ENCODE results near the gene GUCA2A. TPM values are rescaled to one million over a fixed set of nuclear protein-coding genes. Genes with fewer than 3 reads are reported as not detected.

Gene GUCA2A
- total RNA-seq, 1 experiment from 2014 or later = not detected

GRCh38 chr1:42173155-42173933, 8.8 kb upstream of the GUCA2A start:
- no CpG with 5 or more reads among the region's 9 CpGs for WGBS (ENCODE audit: extremely low coverage, insufficient read length, low lambda C conversion rate)
- no peaks in the 10 kb centered on the region for H3K79me2 ChIP-seq (ENCODE audit: insufficient read depth, low read length)
- peaks cover 0 to 2% (median 0%) of the 10 kb centered on the region in 3 experiments; a peak in 1 of 7 replicates for H3K36me3 Mint-ChIP-seq (ENCODE audit: insufficient read depth in 1 of 3, low read depth in 3 of 3)
- H3K4me1 ChIP-seq (ENCODE audit: insufficient read depth, low read length) = no peaks in the 10 kb centered on the region
- no peak overlapping the region for H2BK5ac ChIP-seq (ENCODE audit: insufficient read length, low read length)
- no peak overlapping the region for H3K56ac ChIP-seq (ENCODE audit: insufficient read length, low read depth, low read length)
- no peak overlapping the region for H3K4me2 ChIP-seq (ENCODE audit: insufficient read depth, insufficient read length, low read length)
- no peak overlapping the region for H4K8ac ChIP-seq (replicated peaks; ENCODE audit: insufficient read length, low read depth, low read length)
- no peaks in the 10 kb centered on the region for H3K27me3 Mint-ChIP-seq (ENCODE audit: low read depth)
- no peak overlapping the region for H3K4ac ChIP-seq (ENCODE audit: low read depth, low read length)
- no peak overlapping the region for H3K18ac ChIP-seq (ENCODE audit: insufficient read length, low read depth, low read length)
- no peaks in the 10 kb centered on the region for H4K20me1 ChIP-seq (ENCODE audit: control insufficient read depth, insufficient read depth, insufficient read length)
- H3K14ac ChIP-seq (ENCODE audit: insufficient read depth, low read length) = no peak overlapping the region
- H2AK5ac ChIP-seq (ENCODE audit: insufficient read length, low read length) = no peak overlapping the region
- H2AFZ ChIP-seq (ENCODE audit: low read length) = no peak overlapping the region
- H2BK20ac ChIP-seq (ENCODE audit: low read depth, low read length, poor library complexity, severe bottlenecking) = no peak overlapping the region
- no peak overlapping the region for H2BK120ac ChIP-seq (ENCODE audit: low read depth, low read length, poor library complexity, severe bottlenecking)
- H2BK12ac ChIP-seq (ENCODE audit: insufficient read length, low read depth, low read length) = no peak overlapping the region
- no peaks in the 10 kb centered on the region for H3K23me2 ChIP-seq (ENCODE audit: insufficient read length, low read depth, low read length, poor library complexity, severe bottlenecking)
- no peaks in the 10 kb centered on the region for H3K9me3 ChIP-seq (ENCODE audit: control insufficient read depth, low read depth, low read length)
- no peak overlapping the region for H3K9ac ChIP-seq (ENCODE audit: extremely low read depth, insufficient read length, low read length)
- no peak overlapping the region for H3K23ac ChIP-seq (ENCODE audit: insufficient read length, low read depth, low read length)
- H3K27ac ChIP-seq (ENCODE audit: insufficient read length, low read depth, low read length) = no peak overlapping the region
- peaks cover 10 to 11% of the 10 kb centered on the region in 2 experiments for H3K4me1 Mint-ChIP-seq
- H3K4me3 Mint-ChIP-seq = no peak overlapping the region
- DNase-seq = peak; percentile 84
- H4K5ac ChIP-seq (ENCODE audit: insufficient read length, low read depth, low read length) = no peak overlapping the region
- H3K27me3 ChIP-seq (ENCODE audit: insufficient read depth, low read length) = no peaks in the 10 kb centered on the region
- H3K9me3 Mint-ChIP-seq = no peaks in the 10 kb centered on the region; a peak in 1 of 5 replicates
- H3T11ph ChIP-seq (ENCODE audit: low read length) = no peak overlapping the region
- H3K79me1 ChIP-seq (ENCODE audit: insufficient read depth, low read depth, low read length, poor library complexity, severe bottlenecking) = no peaks in the 10 kb centered on the region
- no peak overlapping the region for H2BK15ac ChIP-seq (ENCODE audit: low read depth, low read length)
- no peak overlapping the region for H4K91ac ChIP-seq (ENCODE audit: insufficient read length, low read depth, low read length)
- TF ChIP-seq CTCF (conservative IDR thresholded peaks at IDR 0.05) = peak; percentile 97
- H3K27ac Mint-ChIP-seq = no peak overlapping the region

All from H9 (cell line).